Activated T-cell treated with anti-CD3 and anti-CD28 coated beads for 24 hours (primary cell): Measurements from ENCODE around the gene TTLL11.

Source experiments
- DNase-seq: peaks from one replicate; pipeline ENCODE4 v3.0.0-alpha.2; 2020; ENCODE audit warnings: low read depth

The TTLL11 gene

DNA sequence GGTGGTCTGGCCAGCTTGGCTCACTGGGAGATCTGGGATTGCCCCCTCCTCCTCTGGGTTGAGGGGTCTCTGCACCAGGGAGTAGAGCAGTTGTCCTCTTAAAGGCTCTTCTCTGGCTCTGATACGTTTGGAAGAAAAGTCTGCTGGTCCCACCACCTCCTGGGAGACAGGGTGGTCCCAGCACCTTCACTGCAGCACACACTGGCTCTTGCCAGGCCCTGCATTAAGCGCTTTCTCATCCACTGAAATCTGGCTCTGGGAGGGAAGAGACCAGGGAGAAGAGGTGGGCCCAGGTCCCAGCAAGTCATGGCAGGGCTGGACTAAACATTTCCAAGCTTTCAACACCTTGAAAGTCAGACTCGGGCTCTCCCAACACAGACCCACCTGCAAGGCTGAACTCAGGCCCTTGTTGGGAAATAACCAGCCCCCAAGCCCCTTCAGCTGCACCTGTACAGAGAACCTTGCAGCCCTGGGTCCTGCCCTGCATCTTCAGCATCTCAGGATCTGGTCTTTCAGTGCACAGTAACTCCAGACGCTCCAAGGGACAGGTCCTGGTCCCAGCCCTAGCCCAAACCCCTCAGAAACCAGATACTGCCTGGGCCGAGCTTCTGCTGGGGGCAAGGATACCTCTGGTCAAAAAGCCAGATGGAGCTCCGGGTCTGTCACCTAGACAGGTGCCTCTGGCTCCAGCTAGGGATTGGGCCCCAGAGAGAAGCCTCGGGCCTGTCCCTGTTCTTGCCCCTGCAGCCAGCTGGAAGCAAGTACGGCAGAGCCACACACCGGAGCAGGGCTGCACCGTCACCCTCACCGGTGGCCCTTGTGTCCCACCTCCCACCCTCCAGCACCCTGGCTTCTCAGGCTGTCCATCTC, 307.2 kb downstream of the TTLL11 start:
- DNase-seq: no peak

- no peak for DNase-seq
These were observed 308.2 kb downstream of the TTLL11 start for GRCh38 chr9:121784731-121785411.

DNA sequence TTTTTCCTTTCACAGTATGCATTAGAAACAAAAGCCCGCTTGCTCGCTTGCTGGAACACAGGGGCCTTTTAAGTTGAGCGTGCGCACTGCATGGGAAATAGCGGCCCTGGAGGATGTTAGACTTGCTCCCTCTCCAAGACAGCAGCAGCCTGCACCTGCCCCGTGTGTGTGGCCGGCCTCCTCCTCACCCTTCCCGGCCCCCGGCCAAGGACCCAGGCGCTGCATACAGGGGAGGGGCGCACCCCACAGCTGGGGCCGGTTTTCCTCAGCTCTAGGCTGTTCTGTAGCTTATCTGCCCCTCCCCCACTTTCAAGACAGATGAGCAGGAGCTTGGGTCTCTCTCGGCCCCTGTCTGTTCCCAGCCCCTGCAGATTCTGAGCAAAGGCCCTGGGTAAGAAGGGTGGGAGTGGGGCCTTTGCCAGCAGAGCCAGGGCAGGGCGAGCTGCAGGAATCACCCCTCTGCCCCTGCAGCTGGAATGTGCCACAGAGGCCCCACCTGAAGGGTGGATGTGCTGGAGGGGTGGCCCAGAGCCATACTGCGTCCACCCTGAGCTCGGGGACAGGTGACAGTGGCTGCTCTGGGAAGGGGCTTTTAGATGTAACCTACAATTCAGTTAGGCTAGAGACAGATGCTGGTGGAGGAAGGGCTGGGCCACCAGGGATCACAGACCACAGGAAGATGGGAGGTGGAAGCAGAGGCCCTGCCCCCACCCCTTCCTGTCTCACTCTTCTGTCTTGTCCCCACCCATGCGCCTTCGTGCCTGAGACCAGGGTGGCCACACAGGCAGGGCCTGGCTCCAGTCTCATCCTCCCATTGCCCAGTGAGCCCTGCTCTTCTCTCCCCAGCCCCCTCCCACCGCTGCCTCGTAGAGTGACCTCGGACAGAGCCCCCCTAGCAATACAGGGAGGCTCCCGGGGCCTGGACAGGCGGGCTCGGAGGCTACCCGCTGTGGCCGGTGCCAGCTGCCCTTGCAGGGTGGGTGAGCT, 309.3 kb downstream of the TTLL11 start:
- DNase-seq: no peak

DNA sequence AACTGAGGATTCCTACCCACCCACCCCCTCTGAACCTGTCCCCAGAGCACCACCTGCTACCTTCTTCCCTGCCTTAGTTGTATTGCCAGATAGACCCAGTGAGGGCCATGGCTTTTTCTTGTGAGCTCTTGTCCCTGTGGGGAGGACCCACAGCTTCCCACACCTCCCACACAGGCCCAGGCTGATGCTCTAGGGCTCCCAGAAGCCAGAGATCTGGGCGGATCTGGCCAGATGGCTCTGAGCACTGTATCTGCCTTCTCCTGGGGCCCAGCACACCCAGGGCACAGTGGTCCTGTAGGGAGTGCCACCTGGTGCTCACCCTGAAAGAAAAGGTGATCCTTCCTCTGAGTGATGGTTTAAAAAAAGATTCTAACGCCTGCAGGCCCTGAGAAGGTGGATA, 310.0 kb downstream of the TTLL11 start:
- DNase-seq: no peak

GRCh38 chr9:121782514-121783110, 310.5 kb downstream of the TTLL11 start:
- no peak for DNase-seq

DNA sequence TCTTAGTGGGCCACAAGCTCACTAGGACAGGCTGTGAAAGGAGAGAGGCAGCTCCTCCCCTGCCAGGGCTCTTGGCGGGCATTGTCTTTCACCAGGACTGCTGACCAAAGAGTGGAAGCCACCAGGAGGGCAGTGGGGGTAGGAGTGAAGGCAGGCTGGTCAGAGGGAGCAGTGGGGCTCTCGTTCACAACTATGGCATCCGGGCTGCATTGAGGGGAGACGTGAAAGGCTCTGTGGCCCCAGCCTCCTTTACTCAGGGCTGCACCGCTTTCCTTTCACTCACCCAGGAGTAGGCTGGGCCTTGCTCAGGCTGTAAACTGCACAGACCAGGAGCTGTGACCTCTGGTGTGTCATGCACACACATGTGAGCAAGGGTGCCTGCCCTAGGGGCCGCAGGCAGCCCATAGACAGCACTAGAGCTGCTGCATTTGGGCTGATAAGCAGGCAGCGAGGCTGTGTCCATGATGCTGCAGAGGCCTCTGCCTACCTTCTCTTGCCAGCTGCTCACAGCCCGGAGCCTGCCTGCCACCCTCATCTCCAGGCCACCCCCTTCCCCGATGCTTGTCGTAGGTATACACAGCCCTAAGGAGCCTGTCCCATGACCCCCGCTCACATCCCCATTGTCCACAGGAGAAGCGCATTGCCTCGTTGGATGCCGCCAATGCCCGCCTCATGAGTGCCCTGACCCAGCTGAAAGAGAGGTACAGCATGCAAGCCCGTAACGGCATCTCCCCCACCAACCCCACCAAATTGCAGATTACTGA, 311.2 kb downstream of the TTLL11 start:
- no peak for DNase-seq

DNA sequence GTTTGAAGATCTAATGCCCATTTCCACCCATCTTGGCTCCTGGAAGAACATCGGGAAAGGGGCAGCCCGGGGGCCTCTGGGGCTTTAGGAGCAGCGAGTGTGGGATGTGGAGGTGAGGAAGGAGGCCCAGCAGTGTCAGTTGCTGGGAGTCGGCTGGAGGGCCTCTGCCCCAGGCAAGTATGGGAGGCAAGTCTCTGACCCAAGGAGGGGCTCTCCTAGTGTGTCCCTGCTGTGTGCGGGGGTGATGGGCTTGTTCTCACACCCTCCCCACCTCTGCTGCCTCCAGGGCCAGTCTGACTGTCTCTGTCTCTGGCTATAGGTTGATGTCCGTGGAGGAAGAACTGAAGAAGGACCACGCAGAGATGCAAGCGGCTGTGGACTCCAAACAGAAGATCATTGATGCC, 312.0 kb downstream of the TTLL11 start:
- DNase-seq: no peak

- DNase-seq: no peak
These were observed 312.7 kb downstream of the TTLL11 start for GRCh38 chr9:121780177-121781040.

DNA sequence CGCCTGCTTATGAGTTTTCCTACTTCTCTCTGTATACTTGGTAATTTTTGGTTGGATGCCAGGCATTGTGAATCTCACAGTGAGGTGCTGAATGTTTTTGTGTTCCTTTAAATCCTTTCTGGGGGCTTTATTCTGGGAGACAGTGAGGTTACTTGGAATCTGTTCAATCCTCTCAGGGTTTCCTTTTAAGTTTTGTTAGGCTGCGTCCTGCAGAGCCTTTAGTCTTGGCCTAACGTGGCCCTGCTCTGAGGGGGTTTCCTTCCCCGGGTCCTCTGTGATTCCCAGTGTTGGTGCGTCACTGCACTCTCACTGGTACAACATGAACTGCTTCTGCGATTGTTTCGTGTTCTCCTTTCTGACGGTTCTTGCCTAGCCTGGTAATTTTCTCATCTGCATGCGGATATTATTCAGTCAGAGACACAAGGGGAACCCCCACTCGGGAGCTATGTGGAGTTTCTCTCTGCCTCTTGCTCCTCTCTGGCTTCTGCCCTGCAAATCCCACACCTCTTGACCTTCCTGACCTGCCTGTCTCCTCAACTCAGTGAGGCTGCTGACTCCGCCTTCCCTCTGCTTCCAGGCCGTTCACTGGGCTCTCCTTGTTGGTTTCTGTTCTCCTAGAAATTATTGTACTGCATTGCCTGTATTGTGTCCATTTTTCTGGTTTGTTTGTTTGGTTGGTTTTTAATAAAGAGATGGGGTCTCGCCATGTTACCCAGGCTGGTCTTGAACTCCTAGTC, 313.6 kb downstream of the TTLL11 start:
- DNase-seq: no peak

GRCh38 chr9:121778252-121779225, 314.6 kb downstream of the TTLL11 start:
- no peak for DNase-seq

DNA sequence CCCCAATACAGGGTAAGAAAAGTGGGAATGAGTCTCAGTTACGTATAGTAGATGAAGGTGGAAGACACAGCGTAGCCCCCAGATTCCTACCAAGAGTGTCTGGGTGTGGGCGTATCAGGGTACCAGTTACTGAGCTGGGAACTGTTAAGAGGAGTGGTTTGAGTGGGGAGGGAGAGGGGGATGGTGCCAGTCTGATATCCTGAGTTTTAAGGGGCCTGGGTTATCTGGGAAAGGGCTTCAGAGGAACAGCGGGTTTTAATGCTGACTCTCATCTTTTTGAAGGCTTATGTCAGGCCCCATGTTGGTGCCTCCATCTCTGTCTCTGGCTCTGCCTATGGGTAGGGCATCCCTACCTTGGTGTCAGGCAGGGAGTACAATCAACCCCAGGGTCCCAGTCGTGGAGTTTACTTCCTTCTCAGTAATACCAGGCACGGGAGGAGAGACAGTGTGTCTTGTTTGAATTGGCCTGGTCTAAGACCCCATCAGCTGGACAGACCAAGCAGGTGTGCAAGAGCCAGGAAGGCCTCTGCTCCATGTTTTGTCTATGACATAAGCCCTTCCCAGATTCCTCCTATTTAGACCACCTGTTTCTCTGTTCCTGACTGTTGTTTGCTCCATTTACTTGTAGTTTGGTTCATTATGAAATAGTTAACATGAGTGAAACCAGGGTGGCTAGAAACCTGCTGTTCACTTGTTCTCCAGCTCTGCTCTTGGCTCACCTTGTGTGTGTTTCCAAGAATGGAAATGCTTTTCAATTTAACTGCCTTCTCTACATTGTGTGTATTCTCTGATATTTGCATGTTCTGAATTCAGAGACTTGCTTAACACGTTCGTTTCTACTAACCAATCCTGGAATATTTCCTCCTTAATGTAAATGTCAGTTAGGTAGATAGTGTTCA, 316.1 kb downstream of the TTLL11 start:
- DNase-seq: no peak

DNA sequence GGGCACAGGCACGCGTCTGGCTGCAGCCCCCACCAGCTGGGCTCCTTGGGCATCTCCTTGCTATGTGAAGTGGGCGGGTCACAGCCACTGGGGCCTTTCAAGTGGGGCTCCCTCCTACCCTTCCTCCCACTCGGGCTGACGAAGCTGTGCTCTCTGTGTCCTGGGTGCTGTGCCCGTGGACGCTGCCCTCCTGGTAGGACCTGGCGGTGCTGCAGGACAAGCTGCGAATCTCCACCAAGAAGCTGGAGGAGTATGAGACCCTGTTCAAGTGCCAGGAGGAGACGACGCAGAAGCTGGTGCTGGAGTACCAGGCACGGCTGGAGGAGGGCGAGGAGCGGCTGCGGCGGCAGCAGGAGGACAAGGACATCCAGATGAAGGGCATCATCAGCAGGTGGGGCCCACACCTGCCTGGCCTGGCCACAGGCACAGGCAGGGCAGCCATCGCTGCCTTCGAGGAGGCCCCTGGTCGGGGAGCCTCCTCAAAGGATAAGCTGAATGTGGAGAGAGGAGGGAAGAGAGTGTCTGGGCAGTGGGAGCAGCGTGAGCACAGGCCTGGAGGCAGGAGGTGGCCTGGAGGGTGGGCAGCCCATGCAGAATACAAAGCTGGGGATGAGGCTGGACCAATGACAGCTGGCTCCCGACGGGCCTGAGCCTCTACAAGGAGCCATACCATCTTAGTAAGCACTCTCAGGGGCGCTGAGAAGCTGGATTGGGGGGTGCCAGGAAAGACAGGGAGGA, 316.9 kb downstream of the TTLL11 start:
- DNase-seq: no peak

- DNase-seq: no peak
These were observed 318.1 kb downstream of the TTLL11 start for GRCh38 chr9:121774715-121775613.

DNA sequence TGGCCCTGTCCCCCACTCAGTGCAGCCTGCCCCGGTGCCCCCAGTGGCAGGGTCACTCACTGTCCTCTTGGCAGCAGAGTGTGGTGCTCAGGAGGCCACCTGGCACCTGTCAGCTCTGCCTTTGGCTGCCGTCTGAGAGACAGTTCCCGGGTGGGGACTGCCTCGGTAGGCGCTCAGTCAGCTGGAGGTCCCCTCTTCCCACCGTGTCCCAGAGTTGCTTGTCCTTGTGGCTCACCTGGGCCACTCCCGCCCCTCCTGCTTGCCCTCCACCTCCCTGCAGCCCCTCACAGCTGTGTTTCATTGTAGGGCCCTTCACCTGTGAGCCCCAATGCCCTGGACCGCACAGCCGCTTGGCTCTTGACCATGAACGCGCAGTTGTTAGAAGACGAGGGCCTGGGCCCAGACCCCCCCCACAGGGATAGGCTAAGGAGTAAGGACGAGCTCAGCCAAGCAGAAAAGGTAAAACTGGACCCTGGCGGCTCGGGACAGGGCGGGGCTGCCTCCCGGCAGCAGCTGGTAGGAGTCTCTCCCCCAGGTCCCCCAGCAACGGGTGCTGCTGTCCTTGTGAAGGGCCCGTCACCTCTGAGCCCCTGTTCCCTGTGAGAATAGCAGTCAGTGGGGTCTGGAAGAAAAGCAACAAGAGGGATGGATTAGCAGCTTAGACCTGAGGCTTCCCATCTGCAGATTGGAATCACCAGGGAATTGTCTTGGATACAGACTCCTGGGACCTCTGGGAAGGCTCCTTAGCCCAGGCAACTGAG, 319.0 kb downstream of the TTLL11 start:
- no peak for DNase-seq
